ENCODE data around the gene KRT72.

Gene KRT72

DNA sequence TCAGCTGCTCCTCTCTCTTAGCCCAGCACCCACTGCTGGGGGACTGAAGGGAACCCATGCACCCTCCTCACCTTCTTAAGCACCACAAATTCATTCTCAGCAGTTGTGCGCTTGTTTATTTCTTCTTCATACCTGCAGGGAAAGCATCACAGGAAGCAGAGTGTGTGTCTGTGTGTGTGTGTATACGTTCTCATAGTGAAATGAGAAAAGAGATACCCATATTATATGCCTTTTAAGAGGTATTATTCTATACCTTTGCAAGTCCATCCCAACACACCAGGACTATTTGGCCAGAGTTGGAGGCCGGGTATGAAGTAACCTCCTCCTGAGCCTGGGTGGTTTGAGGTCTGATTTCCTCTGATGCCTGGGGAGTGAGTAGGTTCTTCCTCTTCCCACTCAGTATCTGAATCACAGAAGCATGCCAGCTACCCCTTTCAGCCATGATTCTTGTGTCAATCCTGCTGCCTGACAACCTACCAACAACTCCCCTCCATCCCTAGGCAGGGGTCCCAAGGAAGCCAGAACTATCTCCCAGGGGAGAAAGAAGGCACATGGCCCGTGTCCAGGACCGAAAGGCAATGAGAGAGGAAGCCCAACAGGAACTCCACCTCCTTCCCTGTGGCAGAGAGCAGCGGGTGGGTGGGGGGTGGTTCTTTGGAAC is 14.1 kb upstream of the KRT72 start:
- DNase-seq (ENCODE audit: low read depth) = peak; percentile 30
- H3K4me3 ChIP-seq (ENCODE audit: low read length) = no peak overlapping the region
- TF ChIP-seq, protein P1, sequence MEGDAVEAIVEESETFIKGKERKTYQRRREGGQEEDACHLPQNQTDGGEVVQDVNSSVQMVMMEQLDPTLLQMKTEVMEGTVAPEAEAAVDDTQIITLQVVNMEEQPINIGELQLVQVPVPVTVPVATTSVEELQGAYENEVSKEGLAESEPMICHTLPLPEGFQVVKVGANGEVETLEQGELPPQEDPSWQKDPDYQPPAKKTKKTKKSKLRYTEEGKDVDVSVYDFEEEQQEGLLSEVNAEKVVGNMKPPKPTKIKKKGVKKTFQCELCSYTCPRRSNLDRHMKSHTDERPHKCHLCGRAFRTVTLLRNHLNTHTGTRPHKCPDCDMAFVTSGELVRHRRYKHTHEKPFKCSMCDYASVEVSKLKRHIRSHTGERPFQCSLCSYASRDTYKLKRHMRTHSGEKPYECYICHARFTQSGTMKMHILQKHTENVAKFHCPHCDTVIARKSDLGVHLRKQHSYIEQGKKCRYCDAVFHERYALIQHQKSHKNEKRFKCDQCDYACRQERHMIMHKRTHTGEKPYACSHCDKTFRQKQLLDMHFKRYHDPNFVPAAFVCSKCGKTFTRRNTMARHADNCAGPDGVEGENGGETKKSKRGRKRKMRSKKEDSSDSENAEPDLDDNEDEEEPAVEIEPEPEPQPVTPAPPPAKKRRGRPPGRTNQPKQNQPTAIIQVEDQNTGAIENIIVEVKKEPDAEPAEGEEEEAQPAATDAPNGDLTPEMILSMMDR (IDR thresholded peaks at IDR 0.05; ENCODE audit: insufficient read depth, low read depth, low read length, missing control alignments) = no peak

DNA sequence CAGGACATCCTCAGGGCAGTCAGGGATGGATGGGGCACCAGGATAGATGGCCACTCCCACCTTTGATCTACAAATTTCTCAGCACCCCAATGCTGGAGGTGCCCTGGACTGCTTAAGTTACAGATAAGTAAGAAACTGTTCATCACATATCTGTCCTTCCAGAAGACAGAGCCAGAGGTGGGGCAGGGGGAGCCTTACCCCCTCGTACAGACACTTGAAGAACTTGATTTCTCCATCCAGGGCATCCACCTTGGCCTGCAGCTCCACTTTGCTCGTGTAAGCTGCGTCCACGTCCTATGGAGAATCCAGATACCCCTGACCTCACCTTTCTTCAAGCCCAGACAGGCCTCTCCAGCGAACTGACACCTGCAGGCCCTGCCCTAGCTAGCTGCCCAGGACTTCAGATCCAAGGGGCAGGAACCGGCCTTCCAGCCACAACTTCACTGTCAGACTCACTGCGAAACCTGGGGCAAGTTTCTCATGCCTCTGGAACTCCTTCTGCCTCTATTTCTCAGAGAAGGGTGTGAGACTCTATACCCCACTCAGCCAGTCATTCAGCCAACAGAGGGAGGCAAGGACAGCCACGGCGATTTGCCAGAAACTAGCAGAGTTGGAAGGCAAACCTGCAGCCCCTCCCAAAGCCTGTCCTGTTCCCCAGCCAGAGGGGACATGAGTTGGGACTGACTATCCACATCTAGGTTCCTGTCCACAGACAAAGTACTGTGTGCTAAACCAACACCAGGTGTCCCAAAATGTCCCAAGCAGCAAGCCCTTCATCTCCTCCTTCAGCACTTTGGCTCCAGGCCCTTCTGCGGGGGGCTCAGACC is 13.3 kb upstream of the KRT72 start:
- peak; percentile 7 for DNase-seq (ENCODE audit: low read depth)
- no peak overlapping the region for H3K4me3 ChIP-seq (ENCODE audit: low read length)
- TF ChIP-seq, protein P1 (IDR thresholded peaks at IDR 0.05; ENCODE audit: insufficient read depth, low read depth, low read length, missing control alignments) = no peak

DNA sequence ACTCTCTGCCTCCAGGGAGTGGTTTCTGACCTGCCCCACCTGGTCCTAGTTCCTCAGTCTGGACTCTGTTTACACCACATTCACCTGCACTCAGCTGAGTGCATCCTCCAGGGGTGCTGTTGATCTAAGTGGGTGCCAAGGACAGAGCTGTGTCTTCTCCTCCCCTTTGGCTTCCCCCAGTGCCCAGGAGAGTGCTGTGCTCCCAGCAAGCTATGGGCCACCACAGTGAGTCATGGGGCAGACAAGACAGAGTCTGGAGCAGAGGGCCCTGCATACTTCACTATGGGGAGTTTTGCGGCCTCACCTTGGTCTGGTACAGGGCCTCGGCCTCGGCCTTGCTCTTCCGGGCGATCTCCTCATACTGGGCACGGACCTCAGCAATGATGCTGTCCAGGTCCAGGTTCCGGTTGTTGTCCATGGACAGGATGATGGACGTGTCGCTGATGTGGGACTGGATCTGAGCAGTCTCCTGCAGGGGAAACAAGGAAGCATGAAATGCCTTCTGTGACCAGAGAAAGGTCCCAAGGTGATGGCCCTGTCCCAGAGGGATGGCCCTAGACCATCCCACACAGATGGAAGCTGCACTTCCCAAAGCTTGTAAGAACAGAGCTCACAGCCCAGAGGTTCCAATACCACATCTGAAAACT is 12.2 kb upstream of the KRT72 start:
- TF ChIP-seq, protein P1 (IDR thresholded peaks at IDR 0.05; ENCODE audit: insufficient read depth, low read depth, low read length, missing control alignments) = no peak
- no peak for DNase-seq (ENCODE audit: low read depth)
- H3K4me3 ChIP-seq (ENCODE audit: low read length) = no peak overlapping the region

DNA sequence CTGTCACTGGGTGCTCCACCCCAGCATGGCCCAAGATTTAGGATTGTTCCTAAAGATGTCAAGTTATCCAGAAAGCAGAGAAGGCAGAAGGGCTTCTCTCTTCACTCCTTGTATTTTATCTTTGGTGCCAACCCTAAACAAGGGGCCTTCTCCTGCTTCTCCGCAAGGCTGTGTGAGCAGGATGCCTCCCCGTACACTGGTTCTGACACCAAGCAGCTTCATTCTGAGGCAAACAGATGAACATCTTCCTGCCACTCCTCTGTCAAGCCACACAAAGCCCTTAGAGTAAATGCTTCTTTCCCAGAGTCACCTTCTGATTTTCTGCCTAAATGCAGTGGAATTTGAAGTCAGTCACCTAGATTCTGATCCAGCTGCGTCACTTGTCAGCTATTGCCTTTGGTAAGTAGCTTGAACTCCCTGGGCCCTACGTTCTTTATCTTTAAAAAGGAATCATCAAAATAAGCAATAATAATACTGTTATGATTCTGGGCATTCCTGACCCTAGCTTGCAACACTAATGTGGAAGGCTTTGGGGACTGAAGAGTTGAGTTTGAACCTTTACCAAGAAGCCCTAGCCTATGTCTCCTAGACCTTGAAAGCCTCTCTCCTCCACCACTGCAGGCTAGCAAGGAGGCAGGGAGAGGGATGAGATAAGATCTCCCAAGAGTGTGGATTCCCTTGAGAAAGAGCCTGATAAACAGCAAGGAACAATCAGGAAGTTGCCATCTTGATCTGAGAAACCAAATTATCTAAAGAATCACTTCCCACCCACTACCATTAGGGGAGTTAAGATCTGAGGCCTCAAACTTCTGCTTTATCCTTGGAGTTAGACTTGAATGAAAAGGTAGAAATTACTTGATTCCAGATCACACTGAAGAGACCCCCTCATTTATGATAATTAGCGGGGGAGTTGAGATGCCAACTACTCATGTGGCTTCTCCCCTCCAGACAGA is 11.4 kb upstream of the KRT72 start:
- DNase-seq (ENCODE audit: low read depth) = no peak
- TF ChIP-seq, protein P1 (IDR thresholded peaks at IDR 0.05; ENCODE audit: insufficient read depth, low read depth, low read length, missing control alignments) = no peak

DNA sequence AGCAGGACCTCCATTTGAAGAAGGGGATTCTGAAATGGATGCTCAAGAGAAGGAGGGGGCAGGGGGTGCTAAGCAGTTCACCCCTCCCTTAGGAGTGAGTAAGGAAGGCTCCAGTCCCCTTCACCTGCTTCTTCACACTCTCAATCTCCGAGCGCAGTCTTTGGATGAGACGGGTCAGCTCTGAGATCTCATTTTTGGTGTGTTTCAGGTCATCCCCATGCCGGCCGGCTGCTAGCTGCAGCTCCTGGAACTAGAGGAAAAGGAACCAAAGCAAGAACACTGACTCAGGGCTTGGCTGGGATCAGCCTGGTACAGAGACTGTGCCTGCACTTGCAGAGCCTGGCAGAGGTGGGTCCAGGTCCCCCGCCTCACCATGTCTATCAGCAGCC is 9.8 kb upstream of the KRT72 start:
- no peak overlapping the region for H3K4me3 ChIP-seq (ENCODE audit: low read length)
- no peak for DNase-seq (ENCODE audit: low read depth)
- TF ChIP-seq, protein P1 (IDR thresholded peaks at IDR 0.05; ENCODE audit: insufficient read depth, low read depth, low read length, missing control alignments) = no peak

More for the DNA sequence above, 11.4 kb upstream of the KRT72 start:
- H3K4me3 ChIP-seq (ENCODE audit: low read length) = no peak overlapping the region
